Fibroblast of lung (primary cell): ENCODE data around the gene CTNNA2. TPM values are rescaled to one million over a fixed set of nuclear protein-coding genes. Genes with fewer than 3 reads are reported as not detected.

Experiments used
- DNase-seq, 2 donors: peaks; one replicate each; pipeline versions ENCODE4 v3.0.0 to v3.0.0-alpha.2; 2010; ENCODE audit warnings: low read depth in 2 of 2
- H2AFZ ChIP-seq: 2 replicates; pipeline ENCODE4 v1.5.1; 2012; ENCODE audit warnings: low read length, control low read depth, inconsistent platforms
- H3K27ac ChIP-seq: 2 replicates; pipeline ENCODE4 v1.5.1; 2011; ENCODE audit warnings: low read length, control low read depth; ENCODE audit not compliant: insufficient read depth
- H3K27me3 ChIP-seq: 2 replicates; pipeline ENCODE4 v1.5.1; 2011; ENCODE audit warnings: mild to moderate bottlenecking, low read length; ENCODE audit not compliant: control insufficient read depth, insufficient read depth
- H3K36me3 ChIP-seq: 2 replicates; pipeline ENCODE4 v1.5.1; 2011; ENCODE audit warnings: low read length; ENCODE audit not compliant: control insufficient read depth, insufficient read depth
- H3K4me1 ChIP-seq: 2 replicates; pipeline ENCODE4 v1.5.1; 2011; ENCODE audit warnings: low read length; ENCODE audit not compliant: control insufficient read depth, insufficient read depth; ENCODE audit errors: extremely low read depth
- H3K4me2 ChIP-seq: 2 replicates; pipeline ENCODE4 v1.5.1; 2011; ENCODE audit warnings: low read length, control low read depth; ENCODE audit not compliant: insufficient read depth; ENCODE audit errors: extremely low read depth
- H3K4me3 ChIP-seq, 4 experiments: fragments of 200-600 bp in 1 of 4; sonication (generic) in 1 of 4; replicated peaks in 1 of 4; 2 replicates each; pipeline ENCODE4 v1.5.1; 2011 to 2016; ENCODE audit warnings: low read length in 4 of 4, low read depth in 3 of 4, mild to moderate bottlenecking in 3 of 4, control low read depth in 2 of 4, inconsistent platforms in 1 of 4, mixed read lengths in 1 of 4; ENCODE audit not compliant: insufficient read depth in 1 of 4; ENCODE audit errors: control extremely low read depth in 1 of 4
- H3K79me2 ChIP-seq: 2 replicates; pipeline ENCODE4 v1.5.1; 2012; ENCODE audit warnings: mild to moderate bottlenecking, low read length, inconsistent platforms; ENCODE audit not compliant: control insufficient read depth, insufficient read depth
- H3K9ac ChIP-seq: 2 replicates; pipeline ENCODE4 v1.5.1; 2011; ENCODE audit warnings: mild to moderate bottlenecking, low read length, control low read depth; ENCODE audit not compliant: insufficient read depth
- H3K9me3 ChIP-seq: 2 replicates; pipeline ENCODE4 v1.5.1; 2012; ENCODE audit warnings: low read depth, low read length; ENCODE audit not compliant: control insufficient read depth, insufficient read depth
- H4K20me1 ChIP-seq: 2 replicates; pipeline ENCODE4 v1.5.1; 2011; ENCODE audit warnings: low read length; ENCODE audit not compliant: control insufficient read depth, insufficient read depth; ENCODE audit errors: extremely low read depth
- CTCF ChIP-seq, 2 donors: IDR thresholded peaks in 1 of 2; conservative IDR thresholded peaks in 1 of 2; 1 replicate in 1 of 2; 2 replicates in 1 of 2; pipeline ENCODE4 v1.5.1; 2011 to 2012; ENCODE audit warnings: low read length in 2 of 2, control low read depth in 1 of 2, inconsistent platforms in 1 of 2, low read depth in 1 of 2, mild to moderate bottlenecking in 1 of 2
- EZH2 ChIP-seq: IDR thresholded peaks from 2 replicates; pipeline ENCODE4 v1.5.1; 2012; ENCODE audit warnings: low read length, control low read depth, mild to moderate bottlenecking; ENCODE audit errors: missing control alignments
- polyA plus RNA-seq, 2 donors: library from polyadenylated mRNA; depleted of rRNA in 1 of 2; stranded (reverse) in 1 of 2; unstranded in 1 of 2; fragments of >200 nt; gene quantifications; 2 replicates each; pipeline ENCODE4 v1.2.1, GENCODE V29; 2011 to 2012; ENCODE audit warnings: missing spikeins in 1 of 2
- total RNA-seq: library from RNA; depleted of rRNA; stranded (reverse); fragments of >200 nt; gene quantifications from 2 replicates; pipeline ENCODE4 v1.2.1, GENCODE V29; 2014

CTNNA2 gene
- total and polyA plus RNA-seq, 2 donors (not counting 1 experiment from before 2014, with no cell fraction given): not detected

- H3K9me3 ChIP-seq: no peaks in the 10 kb centered on the region
- no peak overlapping the region for H3K9ac ChIP-seq
- H2AFZ ChIP-seq: no peak overlapping the region
- no peak overlapping the region for H3K4me2 ChIP-seq
- TF ChIP-seq CTCF (conservative IDR thresholded peaks at IDR 0.05 in 1 of 2, IDR thresholded peaks at IDR 0.05 in 1 of 2; ENCODE audit: low read depth in 1 of 2, low read length in 2 of 2) (no peak), EZH2 (no peak)
- H3K4me3 ChIP-seq: no peak overlapping the region
- no peak overlapping the region for H3K27ac ChIP-seq
- no peak for DNase-seq
- no peaks in the 10 kb centered on the region for H3K79me2 ChIP-seq
- no peaks in the 10 kb centered on the region for H3K27me3 ChIP-seq
- H3K4me1 ChIP-seq: no peaks in the 10 kb centered on the region
- no peaks in the 10 kb centered on the region for H4K20me1 ChIP-seq
- H3K36me3 ChIP-seq: no peaks in the 10 kb centered on the region
Observed at GRCh38 chr2:80515964-80516363, 1003.1 kb downstream of the CTNNA2 start.

GRCh38 chr2:80517316-80517715, 1004.5 kb downstream of the CTNNA2 start:
- Histone ChIP-seq H4K20me1 (no peaks in the 10 kb centered on the region), H2AFZ (no peak overlapping the region), H3K4me3 (no peak overlapping the region), H3K4me2 (no peak overlapping the region), H3K79me2 (no peaks in the 10 kb centered on the region), H3K4me1 (no peaks in the 10 kb centered on the region), H3K27me3 (no peaks in the 10 kb centered on the region), H3K9me3 (no peaks in the 10 kb centered on the region), H3K36me3 (no peaks in the 10 kb centered on the region), H3K9ac (no peak overlapping the region), H3K27ac (no peak overlapping the region)
- DNase-seq: no peak
- TF ChIP-seq EZH2 (no peak), CTCF (conservative IDR thresholded peaks at IDR 0.05 in 1 of 2, IDR thresholded peaks at IDR 0.05 in 1 of 2; ENCODE audit: low read depth in 1 of 2, low read length in 2 of 2) (no peak)

- no peak for TF ChIP-seq EZH2
- no peak for TF ChIP-seq CTCF (conservative IDR thresholded peaks at IDR 0.05 in 1 of 2, IDR thresholded peaks at IDR 0.05 in 1 of 2; ENCODE audit: low read depth in 1 of 2, low read length in 2 of 2)
- Histone ChIP-seq H3K79me2 (no peaks in the 10 kb centered on the region), H3K27me3 (no peaks in the 10 kb centered on the region), H3K27ac (no peak overlapping the region), H3K4me2 (no peak overlapping the region), H3K4me1 (no peaks in the 10 kb centered on the region), H2AFZ (no peak overlapping the region), H3K9me3 (no peaks in the 10 kb centered on the region), H3K4me3 (no peak overlapping the region), H4K20me1 (no peaks in the 10 kb centered on the region), H3K36me3 (no peaks in the 10 kb centered on the region), H3K9ac (no peak overlapping the region)
- DNase-seq: no peak
Observed at GRCh38 chr2:80519121-80519643, 1006.3 kb downstream of the CTNNA2 start.
